ENCODE results near the gene HHAT.

The HHAT gene

DNA sequence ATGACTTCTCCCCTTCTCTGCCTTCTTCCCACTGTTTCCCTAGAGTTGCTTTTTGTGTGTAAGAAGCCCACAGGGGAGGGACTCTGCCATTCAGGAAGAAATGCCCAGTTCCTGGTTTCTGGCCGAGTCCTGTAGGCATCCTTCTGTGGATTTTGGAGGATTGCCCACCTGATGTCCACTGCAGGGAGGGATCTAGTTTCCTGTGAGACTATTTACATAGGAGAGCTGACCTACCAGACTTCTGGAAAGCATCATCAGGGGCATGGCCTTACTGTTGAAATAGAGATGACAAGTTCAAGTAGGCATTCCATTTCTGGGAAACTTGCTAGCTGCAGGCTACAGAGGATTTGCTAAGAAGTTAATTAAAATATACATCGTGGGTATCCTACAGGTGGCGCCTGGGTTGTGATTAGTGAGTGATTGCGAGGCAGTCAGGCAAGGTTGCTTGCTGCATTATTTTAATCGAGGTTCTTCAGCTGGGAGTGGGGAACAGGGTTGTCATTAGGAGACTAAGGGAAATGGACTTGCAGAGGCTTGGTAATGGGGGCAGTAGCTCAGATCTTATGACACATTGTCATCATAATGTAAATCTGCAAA lies 148.7 kb downstream of the HHAT start:
- no peak for DNase-seq (ENCODE audit: extremely low read depth in 1 of 2, low read depth in 1 of 2)

DNA sequence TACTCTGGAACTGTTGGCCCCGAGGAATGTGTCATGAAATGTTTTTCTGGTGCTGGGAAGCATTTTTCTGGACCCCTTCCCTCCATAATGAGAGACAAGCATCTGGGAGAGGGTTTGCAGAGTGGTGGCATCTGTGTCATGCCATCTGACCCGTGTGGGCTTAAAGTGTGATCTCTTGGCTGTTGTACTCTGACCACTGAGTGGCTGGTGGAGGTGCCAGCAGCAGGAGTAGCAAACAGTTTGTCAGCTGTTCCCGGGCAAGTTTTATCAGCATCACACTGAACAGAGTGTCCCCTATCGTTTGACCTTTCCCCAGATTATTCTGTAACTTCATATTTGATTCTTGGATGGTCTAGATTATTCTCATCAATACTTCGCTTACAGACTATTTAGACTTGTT lies 150.1 kb downstream of the HHAT start:
- DNase-seq (ENCODE audit: extremely low read depth in 1 of 2, low read depth in 1 of 2): no peak

DNA sequence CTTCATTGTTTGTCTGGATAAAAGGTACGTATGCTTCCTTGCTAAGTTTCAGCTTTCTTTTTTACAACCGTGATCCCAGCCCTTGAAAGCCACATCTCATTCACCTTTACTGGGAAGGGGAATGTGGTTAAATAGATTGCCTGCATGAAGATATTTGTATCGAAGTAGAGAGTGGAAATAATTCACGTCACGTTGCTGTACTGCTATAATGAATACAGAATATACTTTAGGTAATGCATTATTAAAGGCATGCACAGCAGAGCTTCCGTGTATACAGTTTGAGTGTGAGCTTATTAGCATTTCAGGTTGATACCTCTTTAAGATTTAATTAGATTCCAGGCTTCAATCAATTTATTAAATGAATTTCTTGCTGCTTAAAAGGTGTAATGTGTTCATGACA lies 153.8 kb downstream of the HHAT start:
- DNase-seq (ENCODE audit: extremely low read depth in 1 of 2, low read depth in 1 of 2): no peak

DNA sequence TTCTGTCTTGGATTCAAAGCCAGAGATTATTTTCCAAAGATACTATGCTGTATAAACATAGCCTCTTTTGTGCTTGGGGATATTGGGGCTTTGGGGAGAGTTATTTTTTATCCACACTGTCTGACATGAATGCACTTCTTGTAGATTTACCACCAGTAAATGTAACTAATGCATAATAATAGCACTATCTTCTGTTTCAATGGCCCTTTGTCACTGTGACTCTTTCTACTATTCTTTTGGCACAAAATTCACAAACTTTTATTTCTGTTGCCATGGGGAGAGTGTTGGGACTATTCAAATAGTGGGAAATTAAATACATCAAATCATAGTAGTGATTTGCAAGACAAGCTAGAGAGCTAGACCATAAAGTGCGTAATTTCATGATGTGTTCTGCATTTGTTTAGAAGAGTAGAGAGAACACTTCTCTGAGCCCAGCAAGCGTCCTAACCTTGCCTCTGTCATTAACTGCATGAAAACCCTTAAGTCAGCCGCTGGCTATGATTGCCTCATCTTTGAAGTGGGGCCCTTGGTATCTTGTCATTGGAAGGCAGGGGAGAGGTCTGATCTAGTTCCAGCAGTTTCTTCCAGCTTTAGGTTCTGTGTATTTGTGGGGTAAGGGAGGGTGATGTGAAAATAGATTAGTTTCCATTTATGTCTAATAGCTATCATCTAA lies 154.4 kb downstream of the HHAT start:
- no peak for DNase-seq (ENCODE audit: extremely low read depth in 1 of 2, low read depth in 1 of 2)

DNA sequence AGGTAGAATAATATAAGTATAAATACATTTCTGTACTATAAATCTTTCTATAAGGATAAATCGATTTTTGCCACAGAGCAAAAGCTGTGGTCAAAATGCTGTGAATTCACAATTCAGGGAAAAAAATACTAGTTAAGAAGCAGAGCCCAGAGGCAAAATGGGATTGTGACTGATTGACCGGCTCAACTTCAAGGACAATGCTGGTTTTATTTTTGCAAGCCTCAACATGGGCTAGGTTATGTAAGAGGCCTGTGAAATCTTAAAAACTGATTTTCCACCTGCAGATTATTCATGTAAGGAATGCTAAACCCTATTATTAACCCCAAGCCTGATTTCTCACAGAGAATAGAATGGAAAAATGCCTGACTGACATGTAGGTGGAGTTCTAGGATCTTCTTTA lies 155.1 kb downstream of the HHAT start:
- no peak for DNase-seq (ENCODE audit: extremely low read depth in 1 of 2, low read depth in 1 of 2)

DNA sequence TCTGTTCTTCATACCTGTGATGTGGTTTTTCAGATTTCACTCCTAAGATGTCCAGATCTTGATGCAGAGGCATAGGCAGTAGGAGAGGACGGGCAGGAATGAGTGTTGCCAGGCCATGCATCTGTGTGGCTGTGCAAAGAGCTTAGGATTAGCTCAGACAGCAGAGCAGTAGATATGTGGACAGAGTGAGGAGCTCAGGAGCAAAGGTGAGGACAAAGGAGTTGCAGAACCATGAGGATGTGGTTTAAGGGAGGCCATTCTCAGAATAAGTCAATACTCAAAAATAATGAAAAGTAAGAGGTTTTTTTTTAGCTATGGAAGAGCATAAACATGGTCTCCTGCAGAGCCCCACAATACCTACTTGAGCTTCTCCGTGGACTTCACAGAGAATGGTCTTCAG lies 158.3 kb downstream of the HHAT start:
- no peak for DNase-seq (ENCODE audit: extremely low read depth in 1 of 2, low read depth in 1 of 2)

DNA sequence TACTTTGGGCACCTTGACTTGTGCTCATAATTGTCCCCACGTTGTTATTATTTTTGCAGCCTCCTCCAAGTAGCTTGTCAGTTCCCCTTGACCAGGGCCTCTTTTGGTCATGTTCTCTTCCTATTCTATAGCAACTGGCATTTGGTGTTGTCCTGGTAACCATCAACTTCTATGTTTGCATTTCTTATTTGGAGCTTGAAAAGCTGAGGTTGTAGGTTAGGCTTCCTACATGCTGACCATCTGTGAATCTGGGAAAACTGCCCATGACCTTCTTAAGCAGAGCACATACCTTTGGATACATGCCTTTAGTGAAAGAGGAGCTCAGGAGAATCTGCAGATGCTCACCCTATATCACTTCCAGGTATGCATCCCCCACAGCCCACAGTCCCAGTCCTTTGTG lies 160.8 kb downstream of the HHAT start:
- DNase-seq (ENCODE audit: extremely low read depth in 1 of 2, low read depth in 1 of 2): no peak

DNA sequence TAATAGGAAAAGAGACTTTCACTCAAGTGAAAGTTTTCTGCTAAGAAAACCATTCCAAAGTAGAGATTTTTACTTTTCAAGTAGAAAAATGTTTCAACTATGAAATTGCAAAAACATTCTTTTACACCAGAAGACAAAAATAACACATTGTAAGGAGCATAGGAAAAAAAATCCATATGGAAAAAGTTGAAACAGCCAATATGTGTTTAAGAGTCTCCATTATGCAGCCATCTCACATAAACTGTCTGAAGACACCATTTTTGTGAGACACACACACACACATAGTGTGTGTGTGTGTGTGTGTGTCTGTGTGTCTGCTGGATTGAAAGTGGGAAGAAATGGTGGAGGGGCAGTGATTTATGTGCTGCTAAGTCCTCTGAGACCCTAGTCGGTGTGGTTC lies 162.1 kb downstream of the HHAT start:
- DNase-seq (ENCODE audit: extremely low read depth in 1 of 2, low read depth in 1 of 2): no peak

DNA sequence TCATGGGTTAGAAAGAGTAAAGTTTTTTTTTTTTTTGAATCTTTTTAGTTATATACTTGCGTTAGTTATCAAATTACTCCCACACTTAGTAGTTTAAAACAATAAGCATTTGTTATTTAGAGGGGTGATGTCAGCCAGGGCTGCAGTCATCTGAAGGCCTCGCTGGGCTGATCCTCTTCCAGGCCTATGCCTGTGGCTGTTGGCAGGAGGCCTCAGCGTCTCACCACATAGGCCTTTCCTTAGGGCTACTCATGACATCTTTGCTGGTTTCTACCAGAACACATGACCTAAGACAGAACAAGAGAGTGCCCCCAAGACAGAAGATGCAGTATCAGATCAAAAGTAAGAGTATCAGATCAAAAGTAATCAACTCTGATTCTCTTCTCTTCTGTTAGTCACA lies 167.4 kb downstream of the HHAT start:
- DNase-seq (ENCODE audit: extremely low read depth in 1 of 2, low read depth in 1 of 2): no peak

DNA sequence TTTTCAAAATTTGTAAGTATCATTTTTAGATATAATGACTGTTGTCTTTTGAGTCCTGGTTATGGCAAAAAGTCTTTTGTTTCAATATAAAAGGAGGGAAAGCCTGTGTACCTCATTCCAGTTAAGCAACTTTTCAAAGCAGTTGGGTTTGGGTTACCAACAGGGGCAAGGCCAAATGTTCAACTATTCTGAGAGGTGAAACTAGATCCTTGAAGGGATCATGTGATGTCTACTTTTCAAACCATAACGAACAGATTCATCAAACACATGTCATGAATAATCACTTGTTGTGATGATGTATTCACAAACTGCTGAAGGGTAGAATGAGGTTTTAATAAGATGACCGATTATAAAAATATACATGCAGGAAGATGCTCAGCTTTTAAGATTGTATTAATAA lies 171.3 kb downstream of the HHAT start:
- DNase-seq (ENCODE audit: extremely low read depth in 1 of 2, low read depth in 1 of 2): no peak

DNA sequence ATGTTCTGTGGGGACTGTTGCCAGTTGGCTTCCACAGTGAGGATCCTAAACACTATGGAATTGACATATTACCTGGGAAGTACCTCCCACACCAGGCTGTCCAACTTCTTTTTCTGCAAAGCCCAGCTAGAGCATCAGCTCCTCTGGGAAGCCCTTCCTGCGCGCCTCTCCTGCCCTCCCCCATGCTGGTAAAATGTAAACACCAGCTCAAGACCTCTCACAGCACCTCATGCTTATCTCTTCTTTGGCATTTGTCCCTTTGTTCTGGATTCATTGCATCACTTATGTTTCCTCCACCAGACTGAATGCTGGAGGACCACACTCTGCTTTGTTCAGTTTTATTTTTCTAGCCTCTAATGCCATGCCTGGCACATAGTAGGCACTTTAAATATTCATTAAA lies 172.1 kb downstream of the HHAT start:
- DNase-seq (ENCODE audit: extremely low read depth in 1 of 2, low read depth in 1 of 2): no peak

DNA sequence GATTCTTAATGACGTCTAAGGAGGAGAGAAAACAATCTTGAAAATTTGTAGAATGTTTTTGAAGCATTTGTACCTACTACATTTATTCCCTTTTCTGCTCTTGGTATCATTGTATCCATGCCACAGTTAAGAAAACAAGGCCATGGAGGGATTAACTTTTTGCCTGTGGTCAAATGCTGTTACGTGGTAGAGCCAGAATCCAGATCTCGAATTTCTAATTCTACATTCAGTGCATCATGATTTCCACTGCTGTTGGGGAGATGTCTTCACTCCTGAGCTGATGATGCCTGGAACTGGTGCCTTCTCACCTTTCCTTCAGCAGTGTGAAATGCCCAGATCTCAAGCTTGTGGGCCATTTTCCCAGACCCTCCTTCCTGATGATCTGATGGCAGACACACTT lies 175.6 kb downstream of the HHAT start:
- no peak for DNase-seq (ENCODE audit: extremely low read depth in 1 of 2, low read depth in 1 of 2)

DNA sequence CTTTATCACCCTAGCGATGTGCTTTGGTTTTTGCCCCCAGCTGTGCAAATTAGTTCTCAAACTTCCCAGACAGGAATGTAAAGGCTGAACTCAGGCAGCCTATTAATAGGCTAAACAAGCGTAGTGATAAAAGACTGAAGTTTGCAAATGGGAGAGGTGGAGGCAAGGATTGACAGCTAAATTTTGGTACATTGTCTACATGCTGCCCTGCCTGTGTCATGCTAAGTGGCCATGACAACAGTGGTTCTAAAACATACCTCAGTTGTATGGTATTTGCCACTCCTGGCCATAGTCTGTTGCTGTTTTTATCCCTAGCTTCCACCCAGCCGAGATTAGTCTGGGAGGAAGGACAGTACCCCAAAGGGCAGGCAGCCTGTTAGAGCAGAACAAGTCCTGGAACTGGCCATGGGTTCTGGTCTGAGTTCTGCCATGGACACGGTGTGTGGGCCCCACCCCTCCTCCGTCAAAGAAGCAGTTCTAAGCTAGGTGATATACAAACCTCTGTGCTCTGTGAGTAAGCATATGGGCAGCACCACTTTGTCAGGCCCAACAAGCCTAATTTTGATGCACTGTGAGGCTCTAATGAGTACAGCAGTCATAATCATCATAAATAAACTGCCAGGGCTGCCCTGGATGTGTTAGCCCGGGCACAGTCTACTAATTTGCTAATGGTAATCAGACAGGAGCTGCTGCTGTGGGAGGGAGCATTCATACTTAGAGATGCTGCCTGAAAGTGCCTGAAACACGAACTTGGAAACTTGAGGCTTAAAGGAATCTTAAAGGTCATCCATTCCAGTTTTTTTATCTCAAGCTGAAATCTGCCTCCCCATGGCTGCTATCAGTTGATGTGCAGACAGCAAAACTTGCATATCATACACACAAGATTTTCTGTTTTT lies 177.1 kb downstream of the HHAT start:
- DNase-seq (ENCODE audit: extremely low read depth in 1 of 2, low read depth in 1 of 2): no peak

DNA sequence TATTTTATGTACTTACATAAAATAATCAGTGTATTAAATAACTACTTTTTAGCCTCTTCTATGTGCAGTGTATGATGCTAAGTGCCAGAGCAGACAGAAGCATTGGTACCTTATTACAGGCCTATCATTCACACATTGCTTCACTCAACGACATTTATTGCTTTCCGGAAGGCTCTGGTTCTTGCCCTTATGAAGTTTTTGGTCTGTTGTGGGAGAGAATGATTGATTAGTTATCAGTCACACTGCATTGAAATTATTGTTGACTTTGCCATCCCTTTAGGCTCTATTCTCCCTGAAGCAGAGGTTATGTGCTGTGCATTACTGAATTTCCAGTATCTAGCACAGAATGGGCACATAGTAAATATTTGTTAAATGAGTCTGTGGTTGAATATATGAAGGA lies 178.0 kb downstream of the HHAT start:
- no peak for DNase-seq (ENCODE audit: extremely low read depth in 1 of 2, low read depth in 1 of 2)

DNA sequence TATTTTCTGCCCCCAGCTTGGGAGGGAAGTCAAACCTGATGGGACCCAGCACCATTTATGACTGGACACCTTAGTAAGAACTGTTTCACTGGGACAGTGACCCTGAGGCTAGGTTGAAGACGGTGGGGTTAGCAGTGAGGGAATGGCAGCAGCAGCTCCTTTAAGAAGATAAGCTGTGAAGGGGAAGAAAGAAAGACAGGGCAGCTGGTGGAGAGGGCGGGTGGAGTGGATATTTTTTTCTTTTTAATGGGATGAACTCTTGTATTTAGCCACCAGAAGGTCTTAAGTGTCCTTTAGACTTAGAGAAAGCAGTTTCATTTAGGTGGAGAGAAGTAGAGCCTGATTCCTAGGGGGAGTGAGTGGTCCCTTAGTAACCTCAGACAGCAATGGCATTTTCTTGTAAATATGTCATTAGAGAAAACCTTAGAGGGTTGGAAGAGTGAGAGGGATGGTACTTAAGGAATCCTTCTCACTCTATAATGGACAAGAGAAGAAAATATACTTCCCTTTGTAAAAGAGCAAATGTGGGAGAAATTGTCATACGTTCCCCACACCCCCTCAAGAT lies 187.5 kb downstream of the HHAT start:
- no peak for DNase-seq (ENCODE audit: extremely low read depth in 1 of 2, low read depth in 1 of 2)

DNA sequence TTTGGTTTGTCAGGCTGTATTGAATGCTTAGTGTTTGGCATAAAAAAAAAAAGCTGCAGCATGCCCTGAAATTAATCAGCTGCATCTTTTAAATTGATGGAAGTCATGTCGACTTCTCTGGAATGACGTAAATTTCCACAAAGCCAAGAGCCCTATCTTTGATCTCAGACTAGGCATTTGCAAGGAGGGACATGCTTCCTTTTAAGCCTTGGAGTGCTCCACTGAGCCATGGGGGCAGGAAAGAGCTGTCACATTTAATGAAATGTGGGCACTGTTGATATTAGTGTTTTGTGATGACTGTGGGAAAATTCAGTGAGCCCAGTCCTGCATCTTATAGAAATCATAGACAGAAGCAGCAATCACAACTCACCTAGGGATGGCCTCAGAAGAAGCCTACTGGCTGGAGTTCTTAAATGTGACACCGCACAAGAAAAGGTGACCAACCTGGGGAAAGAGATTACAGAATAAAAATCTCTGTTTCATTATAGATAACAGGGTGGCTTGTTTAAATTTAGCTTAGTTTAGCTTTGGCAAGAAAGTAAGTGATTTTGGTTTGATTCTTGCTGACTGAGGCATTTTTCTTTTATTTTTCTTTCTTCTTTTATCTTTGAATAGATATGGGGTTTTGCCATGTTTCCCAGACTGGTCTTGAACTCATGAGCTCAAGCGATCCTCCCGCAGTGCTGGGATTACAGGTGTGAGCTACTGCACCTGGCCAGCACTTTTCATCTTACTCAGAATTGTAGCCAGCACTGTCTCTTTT lies 188.2 kb downstream of the HHAT start:
- no peak for DNase-seq (ENCODE audit: extremely low read depth in 1 of 2, low read depth in 1 of 2)

DNA sequence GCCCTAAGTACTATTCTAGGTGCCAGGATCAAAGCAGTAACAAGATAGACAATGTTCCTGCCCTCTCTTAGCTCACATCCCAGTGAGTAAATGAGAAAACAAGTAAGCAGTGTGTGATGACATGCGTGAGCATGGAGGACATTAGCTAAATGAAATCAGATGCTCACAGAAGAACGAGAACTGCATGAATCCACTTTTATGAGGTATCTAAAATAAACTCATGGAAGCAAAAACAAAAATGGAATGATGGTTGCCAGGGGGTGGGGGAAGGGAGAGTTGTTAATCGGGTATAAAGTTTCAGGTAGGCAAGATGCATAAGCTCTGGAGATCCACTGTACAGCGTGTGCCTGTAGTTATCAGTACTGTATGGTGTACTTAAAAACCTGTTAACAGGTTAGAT lies 195.1 kb downstream of the HHAT start:
- no peak for DNase-seq (ENCODE audit: extremely low read depth in 1 of 2, low read depth in 1 of 2)

DNA sequence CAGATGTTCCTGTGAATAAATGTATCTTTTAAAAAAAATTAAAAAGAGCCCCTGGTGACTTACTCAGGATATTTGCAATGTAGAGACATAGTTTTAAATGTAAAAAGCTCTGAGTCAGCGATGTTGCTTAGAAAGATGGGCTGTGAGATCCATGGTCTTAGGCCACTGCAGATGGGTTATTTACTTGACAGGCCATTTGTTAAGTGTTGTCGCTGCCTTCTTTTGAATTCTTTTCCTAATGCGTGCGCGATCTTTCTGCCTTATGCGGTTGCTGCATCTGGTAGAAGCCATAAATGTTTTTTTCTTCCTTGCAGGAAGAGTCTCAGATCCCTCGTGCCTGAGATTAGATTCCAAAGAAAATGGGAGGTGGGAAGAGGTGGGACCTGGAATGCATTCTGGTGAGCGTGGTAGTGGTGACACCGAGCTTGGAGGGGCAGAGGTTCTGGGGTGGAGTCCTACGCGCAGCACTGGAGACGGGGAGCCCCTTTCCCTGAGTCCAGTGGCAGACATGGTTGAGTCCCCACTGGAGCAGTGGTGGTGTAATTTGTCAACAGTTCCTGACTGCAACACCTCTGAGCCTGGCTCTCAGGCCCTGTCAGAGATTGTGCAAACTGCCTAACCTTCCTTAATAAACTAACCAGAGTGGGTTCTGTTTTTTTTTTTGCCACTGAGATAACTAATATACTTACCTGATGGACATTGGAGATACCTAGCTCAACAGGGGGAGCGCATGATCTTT lies 197.2 kb downstream of the HHAT start:
- DNase-seq (ENCODE audit: extremely low read depth in 1 of 2, low read depth in 1 of 2): no peak

DNA sequence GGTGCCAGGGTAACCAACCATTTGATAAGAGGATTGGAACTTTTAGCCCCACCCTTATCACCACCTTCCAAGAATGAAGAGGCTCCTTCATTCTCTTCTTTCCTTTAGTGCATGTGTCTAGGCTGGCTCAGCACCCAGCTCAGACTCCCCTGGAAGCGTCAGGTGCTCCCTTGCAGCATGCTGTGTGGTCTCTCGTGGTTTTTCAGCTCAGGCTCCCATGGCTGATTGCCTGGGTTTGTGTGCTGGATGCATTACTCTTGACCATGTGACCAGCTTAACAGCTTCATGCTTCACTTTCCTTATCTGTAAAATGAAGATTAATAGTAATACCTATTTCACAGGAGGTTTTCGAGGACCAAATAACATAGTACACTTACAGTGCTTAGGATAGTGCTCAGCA lies 198.4 kb downstream of the HHAT start:
- DNase-seq (ENCODE audit: extremely low read depth in 1 of 2, low read depth in 1 of 2): no peak

DNA sequence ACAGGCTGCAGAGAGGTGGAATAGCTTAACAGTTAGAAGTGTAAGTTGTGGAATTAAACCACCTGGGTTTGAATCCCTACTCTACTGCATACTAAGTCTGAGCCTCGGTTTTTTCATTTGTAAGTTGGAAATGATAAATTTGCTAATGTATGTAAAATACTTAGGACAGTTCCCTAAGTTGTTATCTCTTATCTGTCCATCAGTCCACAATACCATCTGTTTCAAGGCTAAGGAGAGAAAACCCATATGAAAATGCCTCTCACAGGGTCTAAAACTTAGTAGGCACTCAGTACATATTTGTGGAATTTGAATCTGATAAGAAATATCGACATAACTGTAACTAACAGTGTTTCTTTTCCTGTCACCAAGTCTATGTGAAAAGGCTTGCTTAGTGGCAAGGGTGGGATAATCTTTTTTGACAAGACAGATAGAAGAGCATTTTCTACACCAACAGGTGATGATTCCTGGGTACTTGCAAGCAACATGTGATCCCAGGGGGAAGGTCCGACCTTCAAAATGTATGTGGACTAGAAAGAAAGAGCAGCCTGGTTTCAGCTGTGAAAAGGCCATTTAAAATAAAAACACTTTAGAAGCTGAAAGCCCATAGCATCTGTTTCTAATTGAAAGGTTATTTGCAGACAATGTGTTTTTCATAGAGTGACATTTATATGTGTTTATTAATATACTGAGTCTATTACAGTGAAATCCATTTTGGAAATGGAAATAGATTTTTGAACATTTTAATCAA lies 202.9 kb downstream of the HHAT start:
- DNase-seq (ENCODE audit: extremely low read depth in 1 of 2, low read depth in 1 of 2): no peak
